ENCODE data around the gene TARS1.

DNA sequence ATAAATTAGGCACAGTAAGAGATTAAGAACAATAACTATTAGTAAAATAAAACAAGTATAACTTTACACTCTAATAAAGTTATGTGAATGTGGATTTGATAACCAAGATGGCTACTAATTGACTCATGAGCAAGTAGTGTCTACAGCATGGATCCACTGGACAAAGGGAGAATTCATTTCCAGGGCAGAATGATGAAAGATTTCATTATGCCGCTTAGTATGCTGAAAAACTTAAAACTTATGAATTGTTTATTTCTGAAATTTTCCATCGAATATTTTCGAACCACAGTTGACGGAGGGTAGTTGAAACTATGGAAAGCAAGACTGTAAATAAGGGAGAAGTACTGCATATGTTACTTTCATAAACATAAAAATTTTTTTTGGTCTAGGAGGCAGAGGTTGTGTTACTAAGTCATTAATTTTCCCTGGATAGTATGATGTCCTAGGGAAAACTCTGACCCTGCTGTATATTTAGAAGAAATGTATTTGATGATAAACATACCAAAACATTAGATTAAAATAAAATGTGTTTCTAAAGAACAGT is 24.9 kb upstream of the TARS1 start:
- no peak for TF ChIP-seq CTCF (conservative IDR thresholded peaks at IDR 0.05; ENCODE audit: low read depth, low read length)
- TF ChIP-seq EZH2 (IDR thresholded peaks at IDR 0.05; ENCODE audit: borderline replicate concordance, low read depth, low read length, poor library complexity, severe bottlenecking) = no peak

Measured in A673 (cell line).